Measurements from ENCODE around the gene OR5H1. TPM values are rescaled to one million over a fixed set of nuclear protein-coding genes. Genes with fewer than 3 reads are reported as not detected.
"Not testable (repeated sequence)": the region's sequence is repeated elsewhere in the genome, so short reads cannot be mapped to it uniquely, and the experiment has no call there.

Gene OR5H1
- total and polyA plus RNA-seq, 10 of the 15 experiments (the other 5 are each of a cell fraction or from before 2014, with no cell fraction given): not detected

DNA sequence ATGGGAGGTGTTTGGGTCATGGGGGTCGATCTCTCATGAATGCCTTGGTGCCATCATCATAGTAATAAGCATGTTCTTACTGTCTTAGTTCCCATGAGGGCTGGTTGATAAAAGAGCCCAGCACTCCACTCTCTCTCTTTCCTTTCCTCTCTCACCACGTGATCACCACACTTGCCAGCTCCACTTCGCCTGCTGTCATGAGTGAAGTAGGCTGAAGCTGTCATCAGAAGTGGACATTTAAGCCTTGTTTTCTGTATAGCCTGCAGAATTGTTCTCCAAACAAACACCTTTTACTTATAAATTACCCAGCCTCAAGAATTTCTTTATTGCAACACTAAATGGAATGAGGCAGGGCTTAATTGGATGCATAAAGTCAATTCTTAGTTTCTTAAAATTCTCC is 6.1 kb downstream of the OR5H1 start (continued):
- TF ChIP-seq, protein P1, sequence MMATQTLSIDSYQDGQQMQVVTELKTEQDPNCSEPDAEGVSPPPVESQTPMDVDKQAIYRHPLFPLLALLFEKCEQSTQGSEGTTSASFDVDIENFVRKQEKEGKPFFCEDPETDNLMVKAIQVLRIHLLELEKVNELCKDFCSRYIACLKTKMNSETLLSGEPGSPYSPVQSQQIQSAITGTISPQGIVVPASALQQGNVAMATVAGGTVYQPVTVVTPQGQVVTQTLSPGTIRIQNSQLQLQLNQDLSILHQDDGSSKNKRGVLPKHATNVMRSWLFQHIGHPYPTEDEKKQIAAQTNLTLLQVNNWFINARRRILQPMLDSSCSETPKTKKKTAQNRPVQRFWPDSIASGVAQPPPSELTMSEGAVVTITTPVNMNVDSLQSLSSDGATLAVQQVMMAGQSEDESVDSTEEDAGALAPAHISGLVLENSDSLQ (IDR thresholded peaks at IDR 0.05): no peak
- TF ChIP-seq NFYA (IDR thresholded peaks at IDR 0.05; ENCODE audit: borderline replicate concordance, low read depth, low read length): no peak
- TF ChIP-seq ZNF207 (IDR thresholded peaks at IDR 0.05; ENCODE audit: borderline replicate concordance): no peak

DNA sequence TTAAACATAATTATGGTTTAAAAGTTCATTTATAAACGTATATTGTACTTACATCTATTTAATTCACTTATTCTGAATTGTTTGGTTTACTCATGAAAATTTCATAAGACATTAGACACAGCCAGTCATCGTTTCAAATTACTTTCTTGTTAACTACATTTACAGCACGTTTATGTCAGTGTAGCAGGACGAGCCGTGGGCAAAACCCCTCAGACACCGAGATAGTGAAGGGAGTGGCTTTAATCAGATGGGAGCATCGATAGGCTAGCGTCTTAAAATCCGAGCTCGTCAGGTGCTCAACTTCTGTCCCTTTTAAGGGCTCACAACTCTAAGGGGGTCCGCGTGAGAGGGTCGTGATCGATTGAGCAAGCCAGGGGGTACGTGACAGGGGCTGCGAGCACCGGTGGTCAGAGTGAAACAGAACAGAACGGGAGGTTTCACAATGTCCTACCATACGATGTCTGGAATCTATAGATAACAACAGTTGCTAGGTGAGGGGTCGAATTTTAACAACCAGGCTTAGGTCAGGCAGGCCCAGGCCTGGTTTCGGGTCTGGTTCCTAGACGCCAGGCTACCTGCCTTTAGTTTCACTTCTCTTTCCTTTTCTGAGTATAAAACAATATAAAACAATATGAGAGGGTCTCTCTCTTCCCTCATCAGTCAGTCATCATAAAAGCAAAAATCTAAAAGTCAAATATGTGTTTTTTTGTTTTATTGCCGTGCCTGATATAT is 7.5 kb downstream of the OR5H1 start:
- H3K9ac ChIP-seq (ENCODE audit: control insufficient read depth, insufficient read depth, low read length); ATAC-seq; intact Hi-C loops (cut with micrococcal nuclease; ENCODE audit: unreplicated experiment); H3K36me3 ChIP-seq (ENCODE audit: control insufficient read depth in 2 of 2, insufficient read depth in 2 of 2, low read length in 1 of 2); H3K4me2 ChIP-seq (ENCODE audit: control insufficient read depth, insufficient read depth); H3K79me2 ChIP-seq (ENCODE audit: control insufficient read depth, insufficient read depth, low read length); H2AFZ ChIP-seq (ENCODE audit: control insufficient read depth, low read depth, low read length); in situ Hi-C loops (cut with MboI); H4K20me1 ChIP-seq (ENCODE audit: control insufficient read depth, insufficient read depth); CTCF ChIA-PET; POLR2A ChIA-PET; DNase-seq (ENCODE audit: low read depth, low spot score); H3K27ac ChIP-seq (ENCODE audit: control insufficient read depth, insufficient read depth); H3K27me3 ChIP-seq (replicated peaks in 1 of 2; ENCODE audit: control insufficient read depth in 2 of 2, insufficient read depth in 2 of 2, low read length in 1 of 2); H3K9me3 ChIP-seq (replicated peaks; ENCODE audit: control insufficient read depth, insufficient read depth, low read length); BruUV-seq (replicated peaks); RAD21 ChIA-PET (ENCODE audit: unreplicated experiment); H3K4me1 ChIP-seq (ENCODE audit: control insufficient read depth, insufficient read depth, low read length); H3K4me3 ChIP-seq; FAIRE-seq; SMC1A ChIA-PET (ENCODE audit: uncharacterized antibody, unreplicated experiment): not testable (repeated sequence)
- WGBS (ENCODE audit: insufficient coverage, insufficient replicate concordance, low lambda C conversion rate, missing lambda C conversion rate): 43% methylated on average over 23 of the region's 23 CpGs

DNA sequence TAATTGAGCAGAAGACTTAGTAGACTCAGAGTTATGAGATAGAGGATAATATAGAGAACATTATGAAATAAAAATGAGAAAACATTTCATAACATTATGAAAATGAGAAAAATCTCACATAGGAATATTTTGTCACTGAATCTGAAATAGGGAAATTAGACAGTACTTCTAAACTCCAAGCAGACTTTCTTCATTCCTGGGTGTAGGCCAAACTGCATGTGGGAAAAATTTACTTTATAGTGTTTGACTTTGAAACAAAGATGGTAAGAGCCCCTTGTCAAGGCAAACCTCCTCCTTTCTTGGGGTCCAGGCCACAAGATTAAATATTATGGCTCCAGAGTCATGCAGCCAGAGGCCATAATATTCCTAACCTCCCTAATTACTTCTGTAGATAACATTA is 10.0 kb downstream of the OR5H1 start:
- Histone ChIP-seq H3K4me2 (ENCODE audit: control insufficient read depth, insufficient read depth) (no peak overlapping the region), H3K4me1 (ENCODE audit: control insufficient read depth, insufficient read depth, low read length) (no peaks in the 10 kb centered on the region; the same call in 1 of the 2 replicates), H3K9me3 (replicated peaks; ENCODE audit: control insufficient read depth, insufficient read depth, low read length) (no peaks in the 10 kb centered on the region), H3K4me3 (no peak overlapping the region), H3K36me3 (ENCODE audit: control insufficient read depth in 2 of 2, insufficient read depth in 2 of 2, low read length in 1 of 2) (no peaks in the 10 kb centered on the region), H3K27me3 (replicated peaks in 1 of 2; ENCODE audit: control insufficient read depth in 2 of 2, insufficient read depth in 2 of 2, low read length in 1 of 2) (no peaks in the 10 kb centered on the region; a peak in 1 of 4 replicates), H3K79me2 (ENCODE audit: control insufficient read depth, insufficient read depth, low read length) (no peaks in the 10 kb centered on the region), H3K27ac (ENCODE audit: control insufficient read depth, insufficient read depth) (no peak overlapping the region), H3K9ac (ENCODE audit: control insufficient read depth, insufficient read depth, low read length) (no peak overlapping the region), H2AFZ (ENCODE audit: control insufficient read depth, low read depth, low read length) (no peak overlapping the region), H4K20me1 (ENCODE audit: control insufficient read depth, insufficient read depth) (no peaks in the 10 kb centered on the region)
- FAIRE-seq (no peak), ATAC-seq (no peak), DNase-seq (ENCODE audit: low read depth, low spot score) (no peak)
- no TSS peak for BruUV-seq (replicated peaks)
- ChIA-PET SMC1A (ENCODE audit: uncharacterized antibody, unreplicated experiment) (no interaction called here), CTCF (no interaction called here), RAD21 (ENCODE audit: unreplicated experiment) (no interaction called here), POLR2A (interaction anchor here (0.5 kb wide), 1 partner anchor 232 kb away, joined by 3 read pairs; no protein-coding TSS in a partner anchor)
- in situ Hi-C loops (cut with MboI): no loop called here
- intact Hi-C loops (cut with micrococcal nuclease; ENCODE audit: unreplicated experiment): no loop called here
- no peak for TF ChIP-seq SMC3 (IDR thresholded peaks at IDR 0.05; ENCODE audit: borderline replicate concordance, low read length)
- TF ChIP-seq CBFB (IDR thresholded peaks at IDR 0.05; ENCODE audit: low read depth): no peak
- no peak for TF ChIP-seq JUND (IDR thresholded peaks at IDR 0.05; ENCODE audit: low read depth, low read length)
- no peak for TF ChIP-seq GABPA (IDR thresholded peaks at IDR 0.05; ENCODE audit: low read depth)
- no peak for TF ChIP-seq MEF2B (IDR thresholded peaks at IDR 0.05; ENCODE audit: partially characterized antibody, poor library complexity, severe bottlenecking)
- TF ChIP-seq SMAD1 (IDR thresholded peaks at IDR 0.05; ENCODE audit: low read depth, partially characterized antibody): no peak
- TF ChIP-seq YBX1 (IDR thresholded peaks at IDR 0.05): no peak
- TF ChIP-seq, protein P2, sequence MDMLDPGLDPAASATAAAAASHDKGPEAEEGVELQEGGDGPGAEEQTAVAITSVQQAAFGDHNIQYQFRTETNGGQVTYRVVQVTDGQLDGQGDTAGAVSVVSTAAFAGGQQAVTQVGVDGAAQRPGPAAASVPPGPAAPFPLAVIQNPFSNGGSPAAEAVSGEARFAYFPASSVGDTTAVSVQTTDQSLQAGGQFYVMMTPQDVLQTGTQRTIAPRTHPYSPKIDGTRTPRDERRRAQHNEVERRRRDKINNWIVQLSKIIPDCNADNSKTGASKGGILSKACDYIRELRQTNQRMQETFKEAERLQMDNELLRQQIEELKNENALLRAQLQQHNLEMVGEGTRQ (IDR thresholded peaks at IDR 0.05; ENCODE audit: borderline replicate concordance, low read depth, low read length): no peak

Measured in GM12878 (cell line).